GM19468 (cell line): Measurements from ENCODE around the gene PTGFRN.
"Not testable (repeated sequence)": the region's sequence is repeated elsewhere in the genome, so short reads cannot be mapped to it uniquely, and the experiment has no call there.

Experiments
- ATAC-seq: cut with Tn5 transposase; IDR thresholded peaks from one replicate; pipeline ENCODE4 v1.9.1; 2021; ENCODE audit warnings: mild to moderate bottlenecking, moderate library complexity, moderate number of reproducible peaks; ENCODE audit not compliant: unreplicated experiment; ENCODE audit errors: extremely low read depth

The PTGFRN gene

DNA sequence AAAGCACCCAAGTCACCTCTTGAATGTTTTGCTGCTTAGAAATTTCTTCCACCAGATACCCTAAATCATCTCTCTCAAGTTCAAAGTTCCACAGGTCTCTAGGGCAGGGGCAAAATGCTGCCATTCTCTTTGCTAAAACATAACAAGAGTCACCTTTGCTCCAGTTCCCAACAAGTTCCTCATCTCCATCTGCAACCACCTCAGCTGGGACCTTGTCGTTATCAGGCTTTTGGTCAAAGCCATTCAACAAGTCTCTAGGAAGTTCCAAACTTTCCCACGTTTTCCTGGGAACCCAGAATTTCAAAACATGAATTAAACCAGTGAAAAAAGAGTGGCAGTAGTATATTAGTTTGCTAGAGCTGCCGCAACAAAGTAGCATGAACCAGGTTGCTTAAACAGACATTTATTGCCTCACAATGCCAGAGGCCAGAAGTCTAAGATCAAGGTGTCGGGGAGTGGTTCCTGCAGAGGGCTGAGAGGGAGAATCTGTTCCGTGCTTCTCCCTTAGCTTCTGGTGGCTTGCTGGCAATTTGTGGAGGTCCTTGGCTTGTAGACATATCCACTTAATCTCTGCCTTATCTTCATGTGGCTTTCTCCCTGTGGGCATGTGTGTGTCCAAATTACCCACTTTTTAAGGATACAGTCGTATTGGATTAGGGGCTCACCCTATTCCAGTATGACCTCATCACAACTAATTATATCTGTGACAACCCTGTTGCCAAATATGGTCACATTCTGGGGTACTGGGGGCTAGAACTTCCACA lies 30.2 kb downstream of the PTGFRN start:
- ATAC-seq, result not testable (repeated sequence)

- no peak for ATAC-seq
These were observed 31.3 kb downstream of the PTGFRN start for GRCh38 chr1:116940814-116941599.

- no peak for ATAC-seq
These were observed 32.0 kb downstream of the PTGFRN start for GRCh38 chr1:116941670-116942069.

DNA sequence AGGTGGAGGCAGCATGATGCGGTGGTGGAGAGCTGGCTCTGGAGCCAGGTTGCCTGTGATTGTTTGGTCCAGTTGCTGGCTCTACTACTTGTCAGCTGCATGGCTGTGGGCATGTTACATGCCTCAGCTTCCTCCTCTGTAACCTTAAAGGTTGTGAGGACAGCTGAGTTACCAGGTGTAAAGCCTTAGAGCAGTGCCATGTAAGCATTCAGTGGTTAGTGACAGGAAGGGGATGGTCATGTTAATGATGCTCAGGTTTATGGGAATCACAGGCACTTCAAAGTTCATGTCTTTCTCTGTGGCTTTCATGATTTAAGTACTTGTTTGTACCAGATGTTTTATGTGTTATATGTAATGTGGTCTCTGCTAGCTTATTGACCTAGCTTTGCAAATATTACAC lies 32.6 kb downstream of the PTGFRN start:
- no peak for ATAC-seq

DNA sequence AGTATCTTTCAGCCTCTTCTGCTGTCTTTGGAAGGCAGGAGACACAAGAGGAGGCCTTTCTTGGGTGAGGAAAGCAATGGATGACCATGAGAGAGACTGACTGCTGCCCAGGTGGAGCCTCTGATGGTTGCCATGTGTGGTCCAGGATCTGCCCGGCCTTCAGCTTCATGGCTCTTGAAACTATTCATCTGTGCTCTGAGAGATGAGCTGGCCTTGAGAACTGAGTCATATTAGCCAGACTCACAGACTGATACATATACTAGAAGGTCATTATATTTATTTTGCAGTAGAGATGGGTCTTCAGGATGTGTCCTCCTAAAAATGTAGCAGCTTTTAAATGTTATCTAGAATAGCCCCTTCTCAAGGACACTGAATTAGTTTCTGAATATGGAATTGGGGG lies 33.7 kb downstream of the PTGFRN start:
- no peak for ATAC-seq

DNA sequence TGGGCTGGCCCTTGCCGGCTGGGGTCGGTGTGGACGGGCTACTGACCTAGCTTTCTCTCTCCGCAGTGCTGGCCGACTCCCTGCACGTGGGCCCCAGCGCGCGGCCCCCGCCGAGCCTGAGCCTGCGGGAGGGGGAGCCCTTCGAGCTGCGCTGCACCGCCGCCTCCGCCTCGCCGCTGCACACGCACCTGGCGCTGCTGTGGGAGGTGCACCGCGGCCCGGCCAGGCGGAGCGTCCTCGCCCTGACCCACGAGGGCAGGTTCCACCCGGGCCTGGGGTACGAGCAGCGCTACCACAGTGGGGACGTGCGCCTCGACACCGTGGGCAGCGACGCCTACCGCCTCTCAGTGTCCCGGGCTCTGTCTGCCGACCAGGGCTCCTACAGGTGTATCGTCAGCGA lies 34.9 kb downstream of the PTGFRN start:
- no peak for ATAC-seq

DNA sequence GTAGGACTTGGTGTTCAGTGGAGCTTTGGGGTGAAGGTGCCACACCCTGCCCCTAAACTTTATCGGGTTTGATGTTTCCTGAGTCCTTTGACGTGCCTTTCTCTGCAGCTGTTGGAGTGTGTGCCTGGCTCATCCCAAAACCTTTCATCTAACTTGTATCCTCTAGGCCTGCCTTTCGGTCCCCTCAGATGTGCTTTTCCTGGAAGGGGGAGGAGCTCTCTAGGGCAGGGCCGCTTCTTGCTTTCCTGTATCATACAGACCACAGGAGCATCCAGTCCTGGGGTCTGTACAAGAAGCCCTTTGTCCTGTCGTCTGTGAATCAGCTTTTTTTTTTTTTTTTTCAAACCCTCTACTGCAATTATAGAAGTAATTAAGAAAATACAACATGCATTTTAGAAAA lies 35.7 kb downstream of the PTGFRN start:
- ATAC-seq, result no peak

DNA sequence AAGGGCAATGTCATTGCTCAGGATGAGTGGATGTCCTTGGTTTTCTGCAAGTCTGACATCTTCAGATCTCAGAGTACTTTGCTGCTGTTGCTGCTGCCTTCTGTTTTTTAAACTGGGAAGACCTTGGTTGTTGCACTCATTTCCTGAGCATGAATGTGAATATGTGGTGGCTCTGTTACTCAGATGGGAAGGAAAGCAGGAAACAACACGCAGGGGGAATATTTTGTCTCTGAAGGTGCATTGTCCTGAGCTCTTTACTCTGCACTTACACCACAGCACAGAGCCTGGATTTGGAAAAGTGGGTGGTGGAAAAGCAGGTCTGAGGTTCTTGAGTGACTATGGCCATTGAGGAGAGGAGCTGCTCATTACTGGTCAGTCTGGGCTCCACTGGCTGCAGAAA lies 36.3 kb downstream of the PTGFRN start:
- ATAC-seq, result no peak

GRCh38 chr1:116947092-116947860 lies 37.6 kb downstream of the PTGFRN start:
- ATAC-seq, result no peak

DNA sequence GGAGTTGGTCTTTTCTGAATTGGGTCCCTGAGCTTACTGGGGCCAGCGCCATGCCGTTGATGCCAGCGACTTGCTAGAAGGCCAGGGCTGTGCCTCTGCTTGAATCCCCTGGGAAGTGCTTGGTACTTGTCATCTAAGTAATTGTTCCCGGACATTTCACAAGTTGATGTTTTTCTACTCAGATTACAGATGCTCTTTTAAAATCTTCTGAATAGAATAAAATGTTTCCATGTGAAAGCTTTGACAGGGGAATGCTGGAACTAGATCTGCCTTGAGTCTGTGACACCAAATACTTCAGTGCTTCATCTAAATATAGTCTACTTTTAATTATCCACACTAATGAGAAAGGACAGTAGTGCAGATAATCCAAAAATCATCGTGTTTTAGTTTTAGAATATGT lies 38.3 kb downstream of the PTGFRN start:
- no peak for ATAC-seq

- ATAC-seq, result no peak
These were observed 38.9 kb downstream of the PTGFRN start for GRCh38 chr1:116948642-116949041.

- ATAC-seq, result no peak
These were observed 39.7 kb downstream of the PTGFRN start for GRCh38 chr1:116949213-116949985.

DNA sequence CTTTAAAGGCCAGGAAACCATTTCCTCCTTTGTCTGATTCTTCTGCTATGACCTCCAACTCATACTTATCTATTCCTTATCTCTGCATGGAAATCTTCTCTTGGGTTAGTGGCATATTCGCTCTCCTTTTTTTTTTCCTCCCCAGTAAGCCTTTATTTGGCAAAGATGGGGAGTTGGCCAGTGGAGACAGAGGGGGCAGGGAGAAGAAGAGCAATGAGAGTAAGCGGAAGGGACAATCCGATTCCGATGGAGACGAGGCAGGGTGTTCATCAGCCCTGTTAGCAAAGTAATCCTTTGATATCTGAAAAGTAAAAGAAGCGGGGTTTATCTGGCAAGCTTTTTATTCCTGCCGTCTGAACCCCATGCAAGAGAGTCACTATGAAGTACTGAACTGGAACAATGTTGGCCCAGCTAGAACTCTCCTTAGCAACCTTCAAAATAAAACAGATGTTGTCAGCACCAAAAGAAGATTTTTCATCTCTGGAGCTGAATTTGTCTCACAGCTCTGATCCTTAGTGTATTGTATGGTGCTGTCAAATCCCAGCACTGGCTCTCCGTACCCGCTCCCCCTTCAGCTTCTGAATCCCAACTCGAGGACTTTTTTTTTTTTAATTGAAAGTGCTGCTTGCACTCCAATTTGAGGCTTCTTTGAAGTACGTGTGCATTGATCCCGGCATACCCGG lies 40.9 kb downstream of the PTGFRN start:
- no peak for ATAC-seq

- no peak for ATAC-seq
These were observed 41.7 kb downstream of the PTGFRN start for GRCh38 chr1:116951200-116951935.

DNA sequence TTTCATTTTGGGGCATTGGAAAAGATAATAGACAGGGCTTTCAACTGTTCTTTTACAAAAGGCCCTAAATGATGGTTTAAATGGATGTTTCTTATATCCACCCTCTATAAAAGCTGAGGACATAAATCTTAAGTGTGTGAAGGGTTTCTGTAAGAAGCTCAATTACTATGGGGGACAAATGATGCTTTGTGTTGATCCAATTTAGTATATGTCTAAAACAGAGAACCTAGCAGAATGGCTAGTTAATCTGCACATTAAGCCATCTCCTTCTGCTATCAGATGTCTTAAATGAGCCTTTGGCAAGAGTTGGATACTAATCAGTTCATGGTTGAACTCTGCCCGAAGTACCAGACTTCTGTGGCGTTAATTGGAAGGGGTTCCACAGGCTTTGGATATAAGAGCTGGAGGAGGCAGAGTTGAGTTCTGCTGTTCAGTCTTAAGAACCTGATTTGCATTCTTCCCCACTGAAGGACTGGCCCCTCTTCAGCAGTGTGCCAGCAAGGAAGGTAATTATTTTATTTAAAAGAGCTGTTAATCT lies 43.1 kb downstream of the PTGFRN start:
- no peak for ATAC-seq

- ATAC-seq, result no peak
These were observed 44.7 kb downstream of the PTGFRN start for GRCh38 chr1:116954440-116954839.

DNA sequence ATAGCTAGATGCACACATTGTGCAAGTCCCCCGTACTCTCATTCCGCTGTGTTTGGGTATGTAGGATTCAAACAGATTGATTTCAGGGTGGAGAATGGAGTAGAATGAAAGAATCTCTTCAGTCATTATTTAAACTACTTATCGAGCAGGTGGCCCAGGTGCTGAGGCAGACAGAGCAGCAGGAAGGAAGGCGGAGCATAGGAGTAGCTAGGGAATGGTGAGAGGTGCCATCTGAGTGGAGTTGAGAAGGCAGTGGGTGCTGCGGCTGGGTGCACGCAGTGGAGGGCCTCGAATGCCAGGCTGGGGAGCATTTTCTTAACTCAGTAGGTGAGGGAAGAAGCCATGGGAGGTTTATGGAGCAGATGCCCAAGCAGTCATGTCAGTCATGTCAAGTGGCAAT lies 46.7 kb downstream of the PTGFRN start:
- ATAC-seq, result no peak

DNA sequence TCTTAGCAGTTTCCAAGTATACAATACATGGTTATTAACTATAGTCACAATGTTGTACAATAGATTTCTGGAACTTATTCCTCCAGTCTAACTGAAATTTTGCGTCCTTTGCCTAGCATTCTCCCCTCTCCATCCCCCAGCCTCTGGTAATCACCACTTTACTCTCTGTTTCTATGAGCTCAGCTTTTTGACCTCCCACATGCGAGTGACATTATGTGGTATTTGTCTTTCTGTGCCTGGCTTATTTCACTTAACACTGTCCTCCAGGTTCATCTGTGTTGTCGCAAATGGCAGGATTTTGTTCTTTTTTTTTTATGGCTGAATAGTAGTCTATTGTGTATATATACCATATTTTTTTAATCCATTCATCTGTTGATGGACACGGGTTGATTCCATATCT lies 47.9 kb downstream of the PTGFRN start:
- no peak for ATAC-seq

GRCh38 chr1:116958110-116958509 lies 48.4 kb downstream of the PTGFRN start:
- no peak for ATAC-seq
